ENCODE measurements around the gene FNTB.
"Not testable (repeated sequence)": the region's sequence is repeated elsewhere in the genome, so short reads cannot be mapped to it uniquely, and the experiment has no call there.

FNTB gene

DNA sequence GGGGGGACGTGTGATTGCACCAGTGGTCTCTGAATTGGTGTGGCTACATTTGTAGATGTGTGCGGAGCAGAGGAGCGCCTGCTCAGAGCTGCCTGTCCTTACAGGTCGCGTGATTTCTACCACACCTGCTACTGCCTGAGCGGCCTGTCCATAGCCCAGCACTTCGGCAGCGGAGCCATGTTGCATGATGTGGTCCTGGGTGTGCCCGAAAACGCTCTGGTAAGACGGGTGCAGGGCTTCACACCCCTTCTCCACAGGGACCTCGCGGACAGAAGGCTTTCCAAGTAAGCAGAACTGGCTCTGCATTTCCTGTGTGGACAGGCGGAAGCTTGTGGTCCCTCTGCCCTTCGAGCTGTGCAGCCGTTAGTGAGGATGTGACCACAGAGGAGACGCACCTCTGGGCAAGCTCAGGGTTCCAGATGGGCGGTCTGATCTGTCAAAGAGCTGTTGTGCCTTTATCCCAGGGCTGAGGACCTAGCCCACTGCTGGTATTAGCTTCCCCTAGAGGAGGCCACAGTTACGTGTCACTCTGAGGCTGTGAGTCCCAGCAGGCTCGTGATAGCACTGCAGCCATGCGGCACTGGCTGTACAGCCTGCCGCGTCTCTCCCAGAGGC lies 67.9 kb downstream of the FNTB start:
- no peak for FAIRE-seq

- no peak for FAIRE-seq
Observed at GRCh38 chr14:65057695-65058094, 71.0 kb downstream of the FNTB start.

DNA sequence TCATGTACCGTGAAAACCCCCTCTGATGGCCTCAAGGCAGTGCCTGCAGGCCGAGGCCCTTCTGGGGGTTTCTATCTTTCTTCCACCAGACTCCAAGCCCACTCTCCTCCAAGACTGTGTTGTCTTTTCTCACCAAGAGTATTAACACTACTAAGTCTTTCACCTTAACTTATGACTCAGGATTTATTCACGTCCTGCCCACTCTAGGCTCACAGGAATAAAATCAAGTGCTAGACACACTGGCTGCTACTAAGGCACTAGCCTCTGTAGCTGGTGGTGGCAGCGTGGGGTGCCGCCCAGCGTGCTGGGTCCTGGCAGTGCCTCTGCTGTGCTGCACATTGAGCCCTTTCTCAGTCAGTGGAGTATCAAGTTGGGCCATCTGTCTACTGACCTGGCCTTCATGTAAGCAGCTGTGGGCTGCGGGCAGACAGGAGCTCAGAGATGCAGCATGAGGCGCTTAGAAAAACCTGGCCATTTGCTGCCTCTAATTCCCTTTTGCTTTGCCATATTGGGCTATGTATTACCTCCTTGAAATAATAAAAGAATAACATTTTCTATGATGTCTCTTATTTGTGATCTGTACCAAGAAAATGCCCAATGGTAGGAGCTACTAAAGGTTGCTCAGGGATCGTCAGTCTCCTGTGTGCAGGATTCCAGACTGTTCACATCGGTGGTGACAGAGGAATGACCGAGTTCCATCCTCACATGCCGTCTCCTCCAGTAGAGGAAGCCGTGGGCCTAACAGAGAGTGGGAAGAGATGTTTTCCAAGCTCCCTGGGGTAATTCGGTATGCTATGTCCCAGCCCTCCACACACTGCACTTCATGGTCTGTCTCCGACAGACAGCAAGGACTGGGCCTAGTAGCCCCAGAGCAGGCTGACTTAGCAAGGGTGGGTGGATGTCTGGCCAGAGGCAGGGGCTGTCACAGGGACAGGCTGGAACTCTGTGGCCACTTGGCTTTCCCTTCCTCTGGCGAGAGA lies 75.7 kb downstream of the FNTB start:
- no peak for FAIRE-seq

DNA sequence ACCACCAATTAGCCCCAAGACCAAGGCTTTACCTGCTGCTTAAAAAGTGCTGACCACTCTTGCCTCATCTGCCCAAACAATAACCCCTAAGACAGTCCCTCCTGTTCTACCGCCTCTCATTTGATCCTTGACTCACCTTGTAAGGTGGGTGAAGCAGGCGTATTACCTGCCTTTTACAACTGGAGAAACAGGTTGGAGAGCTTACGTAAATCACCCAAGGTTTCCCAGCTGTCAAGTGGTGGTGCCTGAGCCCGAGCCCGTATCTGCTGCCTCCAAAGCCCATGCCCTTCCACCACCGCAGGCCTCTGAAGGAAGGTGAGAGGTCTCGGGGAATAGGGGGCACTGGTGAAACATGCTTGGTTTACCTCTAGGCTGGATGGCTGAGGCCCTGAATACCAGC lies 79.0 kb downstream of the FNTB start:
- no peak for FAIRE-seq

DNA sequence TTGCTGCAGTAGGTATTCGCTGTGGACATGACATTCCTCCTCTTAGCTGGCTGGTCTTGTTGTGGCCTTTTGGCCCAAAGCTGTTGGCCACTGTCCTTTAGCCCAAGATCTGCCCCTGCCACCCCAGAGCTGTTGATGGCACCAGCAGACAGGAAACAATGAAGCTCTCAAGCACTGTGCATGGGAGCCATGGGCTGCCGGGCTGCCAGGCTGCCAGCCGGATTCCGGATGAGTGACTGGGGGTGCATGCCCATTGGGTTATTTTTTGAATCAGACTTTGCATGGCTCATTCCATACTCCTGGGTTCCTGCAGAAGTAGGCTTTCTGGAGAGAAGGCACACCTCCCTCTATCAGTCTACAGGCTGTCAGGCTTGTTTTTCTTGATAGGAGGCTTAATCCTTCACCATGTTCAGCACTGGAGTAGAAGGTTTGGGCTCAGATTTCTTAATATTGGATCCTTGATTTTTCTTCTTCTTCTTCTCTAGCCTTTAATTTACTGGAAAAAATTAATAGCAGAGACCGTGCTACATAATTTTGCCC lies 83.2 kb downstream of the FNTB start:
- no peak for FAIRE-seq

- FAIRE-seq: no peak
Observed at GRCh38 chr14:65070471-65070976, 83.8 kb downstream of the FNTB start.

DNA sequence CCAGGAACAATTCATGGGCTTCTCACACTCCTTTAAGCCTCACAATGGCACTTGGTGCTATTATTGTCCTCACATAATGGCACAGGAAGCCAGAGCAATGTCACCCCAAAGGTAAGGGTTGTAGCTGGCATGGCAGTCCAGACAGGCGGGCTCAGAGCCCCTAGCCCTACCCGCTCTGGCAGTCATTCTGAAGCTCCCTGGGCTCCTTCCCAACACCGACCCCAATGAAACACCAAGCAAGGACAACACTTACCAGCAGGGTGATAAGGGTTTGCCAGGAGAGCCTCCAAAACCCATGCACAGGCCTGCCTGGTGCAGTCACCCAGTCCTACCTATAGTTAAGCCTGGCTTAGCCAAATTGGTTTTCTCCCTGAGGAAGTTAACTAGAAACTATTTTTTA lies 84.8 kb downstream of the FNTB start:
- FAIRE-seq: no peak

- no peak for FAIRE-seq
Observed at GRCh38 chr14:65072256-65072655, 85.6 kb downstream of the FNTB start.

GRCh38 chr14:65072937-65073336 lies 86.2 kb downstream of the FNTB start:
- FAIRE-seq: no peak

GRCh38 chr14:65073605-65074201 lies 87.0 kb downstream of the FNTB start:
- FAIRE-seq: no peak

DNA sequence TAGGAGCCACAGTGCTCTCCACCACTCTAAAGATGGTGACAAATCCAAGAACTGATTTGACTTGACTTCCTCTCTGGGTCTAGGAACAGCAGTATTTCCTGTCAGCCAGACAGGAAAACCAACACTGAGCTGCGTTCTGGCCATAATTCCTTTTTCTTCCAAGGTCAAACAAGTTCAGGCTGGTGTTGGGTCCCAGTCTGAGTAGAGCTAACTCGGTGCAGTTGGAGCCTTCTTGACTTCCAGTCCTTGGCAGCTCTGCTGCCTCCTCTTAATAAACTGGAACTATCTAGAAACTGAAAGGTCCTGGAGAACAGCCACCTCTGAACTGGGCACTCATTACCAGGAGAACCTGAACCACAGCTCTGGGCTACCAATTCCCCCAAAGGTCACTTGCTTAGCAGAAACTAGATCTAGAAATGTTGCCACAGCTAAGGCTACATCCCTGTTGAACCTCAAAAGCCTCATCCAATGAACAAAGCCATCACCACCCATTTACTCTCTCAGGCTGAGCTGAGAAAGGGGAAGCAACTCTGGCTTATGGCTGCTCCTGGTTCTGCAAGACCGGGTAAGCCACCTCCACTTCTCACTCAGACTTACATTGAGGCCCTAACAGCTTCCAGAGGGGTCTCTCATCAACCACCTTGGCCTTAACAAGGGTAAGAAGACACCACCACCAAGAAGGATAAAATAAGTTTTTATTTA lies 87.9 kb downstream of the FNTB start:
- no peak for FAIRE-seq

DNA sequence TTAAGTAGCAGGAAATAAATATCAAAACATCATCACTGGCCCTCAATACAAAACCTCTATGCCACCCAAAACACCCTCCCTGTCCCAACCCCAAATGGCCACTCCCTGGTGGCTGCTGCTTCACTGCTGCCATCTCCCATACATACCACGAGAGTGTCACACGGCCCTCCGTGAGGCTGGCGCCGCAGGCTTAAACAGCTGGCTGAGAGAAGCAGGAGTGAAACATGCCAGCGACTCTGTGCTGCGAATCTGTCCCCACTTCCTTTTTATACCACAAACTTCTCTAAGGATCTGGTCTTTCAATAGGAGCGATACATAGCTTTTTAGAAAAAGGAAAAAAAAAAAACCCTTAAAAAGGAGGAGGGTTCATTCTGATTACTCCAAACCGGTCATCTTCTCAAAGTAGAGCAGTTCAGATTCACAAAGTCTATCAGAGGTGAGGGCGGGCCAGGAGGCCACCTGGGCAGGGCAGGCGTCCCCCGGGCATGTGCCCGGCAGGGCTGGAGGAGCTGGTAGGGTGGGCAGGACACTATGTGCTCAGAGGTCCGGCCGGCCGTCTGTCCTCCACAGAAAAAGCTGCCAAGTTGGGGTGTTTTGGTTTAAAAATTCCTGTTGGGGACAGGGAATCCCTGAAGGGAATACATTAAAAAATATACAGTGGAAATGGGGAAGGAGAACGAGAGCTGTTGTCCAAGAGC lies 89.1 kb downstream of the FNTB start:
- FAIRE-seq: no peak

DNA sequence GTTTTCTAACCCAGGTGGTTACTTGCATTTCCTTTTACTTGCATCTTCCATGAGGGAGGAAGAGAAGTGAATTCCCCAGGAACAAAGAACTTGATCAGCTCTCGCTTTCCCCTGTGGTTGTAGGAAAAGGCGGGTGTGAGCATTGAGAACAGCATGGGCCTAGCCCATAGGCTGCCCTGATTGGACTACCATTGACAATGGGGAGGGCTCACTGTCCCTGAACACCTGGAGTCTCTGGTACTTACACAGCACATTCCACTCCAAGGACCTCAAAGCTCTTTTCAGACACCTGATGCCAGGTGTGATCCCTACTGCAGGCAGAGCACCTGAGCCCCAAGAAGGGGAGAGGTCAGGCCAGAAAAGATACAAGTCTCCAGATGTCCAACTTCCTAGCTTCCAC lies 90.6 kb downstream of the FNTB start:
- no peak for FAIRE-seq

GRCh38 chr14:65079201-65079600 lies 92.5 kb downstream of the FNTB start:
- FAIRE-seq: no peak

- FAIRE-seq: no peak
Observed at GRCh38 chr14:65079768-65080167, 93.1 kb downstream of the FNTB start.

- peak; percentile 75 for FAIRE-seq
Observed at GRCh38 chr14:65080960-65081747, 94.5 kb downstream of the FNTB start.

- no peak for FAIRE-seq
Observed at GRCh38 chr14:65082930-65083329, 96.2 kb downstream of the FNTB start.

DNA sequence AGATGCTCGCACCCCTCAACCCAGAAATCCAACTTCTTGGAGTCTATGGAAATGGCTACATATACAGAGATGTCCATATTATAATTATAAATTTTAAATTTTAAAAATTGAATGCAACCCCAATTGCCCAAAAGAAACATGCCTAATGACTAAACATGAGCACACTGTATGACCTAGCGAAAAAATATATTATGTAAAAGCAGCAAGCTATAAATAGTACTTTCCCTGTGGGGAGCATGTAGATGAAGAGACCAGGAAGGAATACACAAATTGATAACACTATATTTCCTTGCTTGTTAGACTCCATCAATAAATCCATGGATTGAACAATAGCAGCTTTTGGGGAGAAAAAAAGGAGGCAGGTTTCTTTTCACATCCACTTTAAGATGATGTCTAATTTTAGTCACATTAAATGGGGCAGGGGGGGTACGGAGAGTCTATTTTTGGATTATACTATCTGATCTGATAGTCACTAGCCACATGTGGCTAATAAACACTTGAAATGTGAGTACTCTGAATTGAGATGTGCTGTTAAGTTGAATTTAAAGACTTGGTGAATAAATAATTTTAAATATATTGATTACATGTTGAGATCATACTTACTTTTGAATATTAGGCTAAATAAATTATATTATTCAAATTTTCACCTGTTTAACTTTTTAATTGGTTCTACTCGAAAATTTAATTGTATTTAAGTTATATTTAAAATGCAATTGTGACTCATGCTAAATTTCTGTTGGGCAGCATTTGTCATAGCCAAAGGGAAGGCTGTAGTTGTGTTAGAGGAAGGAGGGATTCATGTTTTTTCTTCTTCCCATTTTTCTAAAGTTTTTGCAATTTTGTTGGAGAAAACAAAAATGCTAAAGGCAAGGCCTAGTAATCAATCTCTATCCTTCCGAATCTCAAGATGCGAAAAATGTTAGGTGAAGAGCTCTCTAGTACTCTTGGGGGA lies 98.1 kb downstream of the FNTB start:
- no peak for FAIRE-seq

DNA sequence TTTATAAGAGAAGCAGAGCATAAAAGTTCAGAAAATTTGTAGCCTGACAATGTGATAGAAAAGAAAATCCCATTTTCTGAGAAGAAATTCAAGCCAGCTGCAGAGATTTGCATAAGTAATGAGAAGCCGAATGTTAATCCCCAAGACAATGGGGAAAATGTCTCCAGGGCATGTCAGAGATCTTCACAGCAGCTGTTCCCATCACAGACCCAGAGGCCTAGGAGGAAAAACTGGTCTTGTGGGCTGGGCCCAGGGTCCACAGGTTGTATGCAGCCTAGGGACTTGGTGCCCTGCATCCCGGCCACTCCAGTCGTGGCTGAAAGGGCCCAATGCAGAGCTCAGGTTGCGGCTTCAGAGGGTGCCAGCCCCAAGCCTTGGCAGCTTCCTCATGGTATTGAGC lies 100.0 kb downstream of the FNTB start:
- FAIRE-seq: not testable (repeated sequence)

GRCh38 chr14:65087835-65088234 lies 101.1 kb downstream of the FNTB start:
- FAIRE-seq: not testable (repeated sequence)
